Measurements from ENCODE around the gene SLC6A11.

- no peak for TF ChIP-seq CTCF (IDR thresholded peaks at IDR 0.05; ENCODE audit: low read length)
- no peak for TF ChIP-seq EZH2 (IDR thresholded peaks at IDR 0.05; ENCODE audit: borderline replicate concordance, low read length)
Measured at GRCh38 chr3:10985181-10985580, 169.2 kb downstream of the SLC6A11 start.
